ENCODE measurements around the gene CAMK2G. TPM values are rescaled to one million over a fixed set of nuclear protein-coding genes. Genes with fewer than 3 reads are reported as not detected.
"Not testable (repeated sequence)": the region's sequence is repeated elsewhere in the genome, so short reads cannot be mapped to it uniquely, and the experiment has no call there.

CAMK2G gene
- 100 to 1,000 TPM in 3 of 4 donors, 10 to 100 TPM in 1; 82.3 to 207 (median 155) TPM for total RNA-seq

DNA sequence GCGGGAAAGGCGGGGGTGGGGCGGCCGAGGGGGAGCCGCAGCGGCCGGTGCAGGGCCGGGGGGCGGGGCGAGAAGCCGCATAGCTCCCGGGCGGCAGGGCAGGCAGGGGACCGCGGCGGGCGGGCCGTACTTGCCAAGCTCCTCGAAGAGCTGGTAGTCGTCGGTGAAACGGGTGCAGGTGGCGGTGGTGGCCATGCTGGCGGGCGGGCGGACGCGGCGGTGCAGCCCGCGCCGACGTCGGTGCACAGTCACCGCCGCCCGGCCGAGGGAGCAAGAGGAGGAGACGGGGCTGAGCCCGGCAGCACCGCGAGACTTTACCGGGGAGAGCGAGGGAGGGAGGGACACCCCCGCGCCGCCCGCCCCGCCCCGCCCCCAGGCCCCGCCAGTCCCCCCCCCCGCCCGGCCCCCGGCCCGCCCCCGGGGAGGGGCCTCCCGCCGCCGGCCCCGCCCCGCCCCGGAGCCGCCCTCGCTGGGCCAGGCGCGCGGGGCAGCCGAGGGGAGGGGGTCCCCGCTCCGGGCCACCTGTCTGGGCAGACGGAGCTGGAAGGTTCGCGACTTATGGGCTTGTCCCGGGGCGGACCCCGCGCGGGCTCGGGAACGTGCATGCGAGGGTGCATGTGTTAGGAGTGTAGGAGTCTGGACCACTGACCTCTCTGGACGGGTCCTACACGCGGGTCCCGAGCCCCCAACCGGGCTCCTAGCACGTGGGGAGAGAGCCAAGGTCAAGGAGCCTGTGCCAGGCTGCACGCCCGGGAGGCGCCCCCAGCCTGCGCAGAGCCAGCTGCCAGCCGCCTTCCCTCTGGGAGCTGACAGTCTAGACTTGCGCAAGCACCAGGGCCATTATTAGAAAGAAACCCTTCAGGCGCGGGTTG is at the start of gene CAMK2G:
Gene CAMK2G, minus strand, starts transcription at position 289 of the 872 bp plus-strand sequence. Its CDS starts 94 bp downstream, at position 195.
- TF ChIP-seq POLR2AphosphoS5 (IDR thresholded peaks at IDR 0.05), result peak; percentile 51
- TF ChIP-seq, protein P1, sequence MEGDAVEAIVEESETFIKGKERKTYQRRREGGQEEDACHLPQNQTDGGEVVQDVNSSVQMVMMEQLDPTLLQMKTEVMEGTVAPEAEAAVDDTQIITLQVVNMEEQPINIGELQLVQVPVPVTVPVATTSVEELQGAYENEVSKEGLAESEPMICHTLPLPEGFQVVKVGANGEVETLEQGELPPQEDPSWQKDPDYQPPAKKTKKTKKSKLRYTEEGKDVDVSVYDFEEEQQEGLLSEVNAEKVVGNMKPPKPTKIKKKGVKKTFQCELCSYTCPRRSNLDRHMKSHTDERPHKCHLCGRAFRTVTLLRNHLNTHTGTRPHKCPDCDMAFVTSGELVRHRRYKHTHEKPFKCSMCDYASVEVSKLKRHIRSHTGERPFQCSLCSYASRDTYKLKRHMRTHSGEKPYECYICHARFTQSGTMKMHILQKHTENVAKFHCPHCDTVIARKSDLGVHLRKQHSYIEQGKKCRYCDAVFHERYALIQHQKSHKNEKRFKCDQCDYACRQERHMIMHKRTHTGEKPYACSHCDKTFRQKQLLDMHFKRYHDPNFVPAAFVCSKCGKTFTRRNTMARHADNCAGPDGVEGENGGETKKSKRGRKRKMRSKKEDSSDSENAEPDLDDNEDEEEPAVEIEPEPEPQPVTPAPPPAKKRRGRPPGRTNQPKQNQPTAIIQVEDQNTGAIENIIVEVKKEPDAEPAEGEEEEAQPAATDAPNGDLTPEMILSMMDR (IDR thresholded peaks at IDR 0.05), result peak in 3 of 4 experiments; percentile 13 to 26 (median 16)
- TF ChIP-seq EP300 (IDR thresholded peaks at IDR 0.05), result no peak
- TF ChIP-seq POLR2A (IDR thresholded peaks at IDR 0.05), result peak; percentile 64
- no peaks in the 10 kb centered on the region for H3K27me3 ChIP-seq
- 0% methylated on average over 13 of the region's 95 CpGs; no CpG with 5 or more reads in 1 of the 2 donors for WGBS, 2 donors (ENCODE audit: low coverage in 1 of 2)
- H3K36me3 ChIP-seq, result peaks cover 0 to 23% of the 10 kb centered on the region in 2 donors
- H3K9me3 ChIP-seq, result no peaks in the 10 kb centered on the region
- peak within 1 kb of the TSS; percentile 92 to 99 for H3K4me3 ChIP-seq
- peak within 1 kb of the TSS; percentile 44 to 90 (median 88) for H3K27ac ChIP-seq
- ATAC-seq, result peak; percentile 95
- peaks cover 0 to 73% (median 23%) of the 10 kb centered on the region in 3 donors for H3K4me1 ChIP-seq

DNA sequence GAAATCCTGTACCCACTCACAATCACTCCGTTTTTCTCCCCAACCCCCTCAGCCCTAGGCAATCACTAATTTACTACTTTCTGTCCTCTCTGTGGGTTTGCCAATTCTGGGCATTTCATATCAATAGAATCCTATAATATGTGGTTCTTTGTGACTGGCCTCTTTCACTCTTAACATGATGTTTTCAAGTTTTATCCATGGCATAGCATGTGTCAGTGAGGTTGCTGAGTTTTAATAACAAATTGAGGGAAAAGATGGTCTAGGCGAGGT is 48.4 kb upstream of the CAMK2G start:
- Histone ChIP-seq H3K9me3 (no peaks in the 10 kb centered on the region), H3K4me3 (no peak overlapping the region), H3K27ac (no peak overlapping the region), H3K36me3 (no peaks in the 10 kb centered on the region), H3K4me1 (peaks cover 0 to 7% (median 3%) of the 10 kb centered on the region in 3 donors), H3K27me3 (no peaks in the 10 kb centered on the region)
- no peak for ATAC-seq
- no peak for TF ChIP-seq POLR2AphosphoS5 (IDR thresholded peaks at IDR 0.05)
- no peak for TF ChIP-seq POLR2A (IDR thresholded peaks at IDR 0.05)
- TF ChIP-seq, protein P1 (IDR thresholded peaks at IDR 0.05), result no peak
- TF ChIP-seq EP300 (IDR thresholded peaks at IDR 0.05), result no peak
- 80% methylated on average over 1 of the region's 2 CpGs; no CpG with 5 or more reads in 1 of the 2 donors for WGBS, 2 donors (ENCODE audit: low coverage in 1 of 2)

DNA sequence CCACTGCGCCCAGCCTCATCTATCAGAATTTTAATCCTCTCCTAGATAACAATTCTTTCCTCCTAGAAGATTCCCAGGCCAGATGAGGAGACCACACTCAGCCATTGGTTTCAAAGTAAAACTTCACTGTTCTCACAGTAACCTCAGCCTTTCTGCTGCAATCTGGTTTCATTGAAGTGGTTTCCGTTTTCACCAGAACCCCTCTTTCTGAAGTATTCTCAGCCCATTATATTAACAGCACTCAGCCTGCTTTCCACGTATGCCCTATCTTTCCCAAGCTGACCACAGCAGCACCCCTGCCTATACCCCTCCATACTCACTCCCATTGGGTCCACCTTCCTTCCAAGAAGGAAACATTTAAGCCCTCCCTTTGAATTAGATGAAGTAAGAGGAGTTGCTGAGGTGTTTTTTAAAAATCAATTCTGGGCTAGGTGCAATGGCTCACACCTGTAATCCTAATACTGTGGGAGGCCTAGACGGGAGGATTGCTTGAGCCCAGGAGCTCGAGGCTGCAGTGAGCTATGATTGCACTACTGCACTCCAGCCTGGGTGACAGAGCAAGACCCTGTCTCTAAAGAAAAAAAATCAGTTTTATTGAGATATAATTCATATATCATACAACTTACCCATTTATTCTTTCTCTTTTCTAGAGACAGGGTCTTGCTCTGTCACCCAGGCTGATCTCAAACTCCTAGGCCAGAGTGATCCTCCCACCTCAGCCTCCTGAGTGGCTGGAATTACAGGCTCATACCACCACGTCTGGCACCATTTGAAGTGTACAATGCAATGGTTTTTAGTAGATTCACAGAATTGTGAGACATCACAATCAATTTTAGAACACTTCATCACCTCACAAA is 47.9 kb upstream of the CAMK2G start:
- Histone ChIP-seq H3K4me1 (peaks cover 0 to 10% (median 3%) of the 10 kb centered on the region in 3 donors), H3K27me3 (no peaks in the 10 kb centered on the region), H3K36me3 (no peaks in the 10 kb centered on the region), H3K4me3 (no peak overlapping the region), H3K27ac (no peak overlapping the region), H3K9me3 (no peaks in the 10 kb centered on the region)
- TF ChIP-seq, protein P1 (IDR thresholded peaks at IDR 0.05), result no peak
- TF ChIP-seq POLR2A (IDR thresholded peaks at IDR 0.05) (no peak), EP300 (IDR thresholded peaks at IDR 0.05) (no peak), POLR2AphosphoS5 (IDR thresholded peaks at IDR 0.05) (no peak)
- 88 to 90% methylated on average over 6 of the region's 6 CpGs for WGBS, 2 donors (ENCODE audit: low coverage in 1 of 2)
- ATAC-seq, result no peak

DNA sequence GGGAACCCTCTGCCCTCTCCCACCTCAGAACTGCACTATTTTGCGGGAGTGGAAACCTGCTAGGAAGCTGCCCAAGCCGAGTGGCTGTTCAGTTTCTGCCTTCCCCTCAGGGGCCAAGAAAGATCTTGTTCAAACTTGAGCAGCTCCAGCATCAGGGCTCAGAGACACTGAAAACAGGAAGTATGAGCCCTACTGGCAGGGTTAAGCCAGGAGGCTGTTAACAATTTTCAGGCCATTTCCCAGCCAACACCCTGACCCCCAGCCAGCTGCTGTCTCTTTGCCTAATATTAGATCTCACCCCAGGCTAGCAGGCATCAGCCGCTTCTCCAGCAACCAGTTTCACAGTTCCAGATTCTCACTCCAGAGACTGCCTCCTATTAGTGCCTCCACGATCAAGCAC is 45.7 kb upstream of the CAMK2G start:
- no peaks in the 10 kb centered on the region for H3K27me3 ChIP-seq
- peaks cover 0 to 25% (median 3%) of the 10 kb centered on the region in 3 donors for H3K4me1 ChIP-seq
- no peaks in the 10 kb centered on the region for H3K9me3 ChIP-seq
- no peak overlapping the region for H3K4me3 ChIP-seq
- TF ChIP-seq, protein P1 (IDR thresholded peaks at IDR 0.05), result peak in 1 of 4 experiments; percentile 7
- TF ChIP-seq POLR2AphosphoS5 (IDR thresholded peaks at IDR 0.05), result no peak
- peak; percentile 80 for ATAC-seq
- WGBS, 2 donors (ENCODE audit: low coverage in 1 of 2), result 23 to 43% methylated on average over 1 to 2 of the region's 4 CpGs
- H3K36me3 ChIP-seq, result peaks cover 0 to 12% of the 10 kb centered on the region in 2 donors
- H3K27ac ChIP-seq, result peak overlapping the region; percentile 12 to 73 (median 65)

DNA sequence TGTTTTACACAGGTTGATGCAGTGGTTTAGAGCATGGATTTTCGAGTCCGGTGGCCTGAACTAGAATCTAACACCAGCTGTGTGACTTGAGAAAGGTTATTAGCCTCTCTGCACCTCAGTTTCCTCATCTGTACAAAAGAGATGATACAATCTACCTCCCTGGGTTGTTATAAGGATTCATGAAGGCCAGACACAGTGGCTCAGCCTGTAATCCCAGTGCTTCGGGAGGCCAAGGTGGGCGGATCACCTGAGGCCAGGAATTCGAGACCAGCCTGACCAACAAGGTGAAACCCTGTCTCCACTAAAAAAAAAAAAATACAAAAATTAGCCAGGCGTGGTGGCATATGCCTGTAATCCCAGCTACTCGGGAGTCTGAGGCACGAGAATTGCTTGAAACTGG is 45.1 kb upstream of the CAMK2G start:
- H3K27ac ChIP-seq, result peak overlapping the region in 3 of 4 donors; percentile 63 to 73 (median 67)

More for the DNA sequence above, 45.1 kb upstream of the CAMK2G start:
- not testable (repeated sequence) for H3K27me3 ChIP-seq, H3K4me3 ChIP-seq, H3K9me3 ChIP-seq, ATAC-seq
- 63 to 73% methylated on average over 4 of the region's 8 CpGs for WGBS, 2 donors (ENCODE audit: low coverage in 1 of 2)
- Histone ChIP-seq H3K36me3 (peaks cover 0 to 16% of the 10 kb centered on the region in 2 donors), H3K4me1 (peaks cover 0 to 31% (median 3%) of the 10 kb centered on the region in 3 donors)
